ENCODE measurements around the gene TRIM74.
A peak's percentile ranks its signal among the peaks of the same experiment; 100 is the strongest.
"Not testable (repeated sequence)": the region's sequence is repeated elsewhere in the genome, so short reads cannot be mapped to it uniquely, and the experiment has no call there.

TRIM74 gene

GRCh38 chr7:72945597-72945996, 23.7 kb downstream of the TRIM74 start:
- H3K4me3 Mint-ChIP-seq, H3K27ac Mint-ChIP-seq, H3K27me3 Mint-ChIP-seq, CTCF ChIA-PET, DNase-seq, H3K9me3 Mint-ChIP-seq, H3K4me1 Mint-ChIP-seq: not testable (repeated sequence)
- H3K36me3 Mint-ChIP-seq = peaks cover 17% of the 10 kb centered on the region

- H3K27ac Mint-ChIP-seq, H3K9me3 Mint-ChIP-seq, H3K27me3 Mint-ChIP-seq, H3K4me3 Mint-ChIP-seq, DNase-seq, H3K4me1 Mint-ChIP-seq, CTCF ChIA-PET: not testable (repeated sequence)
- H3K36me3 Mint-ChIP-seq = peaks cover 17% of the 10 kb centered on the region
Observed at GRCh38 chr7:72944937-72945336, 24.3 kb downstream of the TRIM74 start.

GRCh38 chr7:72942956-72943355, 26.3 kb downstream of the TRIM74 start:
- H3K9me3 Mint-ChIP-seq, DNase-seq, CTCF ChIA-PET, H3K4me3 Mint-ChIP-seq, H3K27ac Mint-ChIP-seq, H3K27me3 Mint-ChIP-seq: not testable (repeated sequence)
- Mint-ChIP-seq H3K36me3 (peaks cover 27% of the 10 kb centered on the region), H3K4me1 (peaks cover 12% of the 10 kb centered on the region)

- H3K9me3 Mint-ChIP-seq, CTCF ChIA-PET, H3K27me3 Mint-ChIP-seq, DNase-seq, H3K4me3 Mint-ChIP-seq, H3K27ac Mint-ChIP-seq: not testable (repeated sequence)
- peaks cover 20% of the 10 kb centered on the region for H3K4me1 Mint-ChIP-seq
- peaks cover 30% of the 10 kb centered on the region for H3K36me3 Mint-ChIP-seq
Observed at GRCh38 chr7:72942022-72942705, 27.1 kb downstream of the TRIM74 start.

- CTCF ChIA-PET, H3K27me3 Mint-ChIP-seq, H3K27ac Mint-ChIP-seq, H3K9me3 Mint-ChIP-seq, H3K4me3 Mint-ChIP-seq, DNase-seq: not testable (repeated sequence)
- peaks cover 52% of the 10 kb centered on the region for H3K36me3 Mint-ChIP-seq
- peaks cover 32% of the 10 kb centered on the region for H3K4me1 Mint-ChIP-seq
Observed at GRCh38 chr7:72928216-72928615, 41.0 kb downstream of the TRIM74 start.

GRCh38 chr7:72927791-72928190, 41.5 kb downstream of the TRIM74 start:
- peaks cover 34% of the 10 kb centered on the region for H3K4me1 Mint-ChIP-seq
- H3K27ac Mint-ChIP-seq, H3K9me3 Mint-ChIP-seq, H3K27me3 Mint-ChIP-seq, H3K4me3 Mint-ChIP-seq, CTCF ChIA-PET, DNase-seq: not testable (repeated sequence)
- peaks cover 52% of the 10 kb centered on the region for H3K36me3 Mint-ChIP-seq

- Mint-ChIP-seq H3K27me3 (no peaks in the 10 kb centered on the region), H3K27ac (peak overlapping the region; percentile 97), H3K36me3 (peaks cover 50% of the 10 kb centered on the region), H3K9me3 (no peaks in the 10 kb centered on the region), H3K4me1 (peaks cover 40% of the 10 kb centered on the region), H3K4me3 (peak overlapping the region; percentile 96)
- CTCF ChIA-PET = no interaction called here
- peak; percentile 24 for DNase-seq
Observed at GRCh38 chr7:72925546-72926120, 43.6 kb downstream of the TRIM74 start.

- peak within 1 kb of the TSS; percentile 97 for H3K27ac Mint-ChIP-seq
- no peaks in the 10 kb centered on the region for H3K27me3 Mint-ChIP-seq
- H3K4me1 Mint-ChIP-seq = peaks cover 40% of the 10 kb centered on the region
- DNase-seq = peak; percentile 86
- peaks cover 46% of the 10 kb centered on the region for H3K36me3 Mint-ChIP-seq
- no peaks in the 10 kb centered on the region for H3K9me3 Mint-ChIP-seq
- CTCF ChIA-PET = no interaction called here
- peak within 1 kb of the TSS; percentile 96 for H3K4me3 Mint-ChIP-seq
Observed at GRCh38 chr7:72924733-72925545, 44.3 kb downstream of the TRIM74 start, which contains the start of gene POM121. Gene POM121 (plus strand): TSS chr7:72925095. CDS start chr7:72925122, 27 bp downstream.

GRCh38 chr7:72924386-72924732, 44.9 kb downstream of the TRIM74 start:
- H3K4me1 Mint-ChIP-seq = peaks cover 40% of the 10 kb centered on the region
- H3K4me3 Mint-ChIP-seq = peak overlapping the region; percentile 96
- CTCF ChIA-PET = no interaction called here
- peak overlapping the region; percentile 97 for H3K27ac Mint-ChIP-seq
- peaks cover 44% of the 10 kb centered on the region for H3K36me3 Mint-ChIP-seq
- no peak for DNase-seq
- no peaks in the 10 kb centered on the region for H3K27me3 Mint-ChIP-seq
- no peaks in the 10 kb centered on the region for H3K9me3 Mint-ChIP-seq

GRCh38 chr7:72919256-72919775, 50.0 kb downstream of the TRIM74 start:
- CTCF ChIA-PET = no interaction called here
- H3K4me1 Mint-ChIP-seq = peaks cover 19% of the 10 kb centered on the region
- H3K27ac Mint-ChIP-seq = no peak overlapping the region

GRCh38 chr7:72914756-72915525, 54.3 kb downstream of the TRIM74 start:
- CTCF ChIA-PET = interaction anchor here (0.8 to 1.9 kb wide), 10 partner anchors 12 to 530 kb away, joined by 3 to 6 read pairs (median 4); partner anchors contain the start of gene TYW1B
- Mint-ChIP-seq H3K27ac (peak overlapping the region; percentile 67), H3K36me3 (peaks cover 42% of the 10 kb centered on the region)
- H3K9me3 Mint-ChIP-seq, H3K4me3 Mint-ChIP-seq, H3K4me1 Mint-ChIP-seq, H3K27me3 Mint-ChIP-seq: not testable (repeated sequence)
- DNase-seq = peak; percentile 73

More at GRCh38 chr7:72919256-72919775, 50.0 kb downstream of the TRIM74 start:
- Mint-ChIP-seq H3K4me3 (no peak overlapping the region), H3K27me3 (no peaks in the 10 kb centered on the region), H3K36me3 (peaks cover 26% of the 10 kb centered on the region), H3K9me3 (no peaks in the 10 kb centered on the region)
- no peak for DNase-seq

GRCh38 chr7:72913750-72914149, 55.5 kb downstream of the TRIM74 start:
- H3K4me3 Mint-ChIP-seq, H3K27ac Mint-ChIP-seq, H3K4me1 Mint-ChIP-seq, H3K9me3 Mint-ChIP-seq, DNase-seq, H3K27me3 Mint-ChIP-seq, CTCF ChIA-PET: not testable (repeated sequence)
- H3K36me3 Mint-ChIP-seq = peaks cover 44% of the 10 kb centered on the region

- H3K27me3 Mint-ChIP-seq, CTCF ChIA-PET, H3K4me3 Mint-ChIP-seq, H3K27ac Mint-ChIP-seq, DNase-seq, H3K4me1 Mint-ChIP-seq, H3K9me3 Mint-ChIP-seq: not testable (repeated sequence)
- peaks cover 49% of the 10 kb centered on the region for H3K36me3 Mint-ChIP-seq
Observed at GRCh38 chr7:72911395-72911794, 57.9 kb downstream of the TRIM74 start.
